Daoy (cell line): ENCODE data around the gene LYPLA2. TPM values are rescaled to one million over a fixed set of nuclear protein-coding genes. Genes with fewer than 3 reads are reported as not detected.
"Not testable (repeated sequence)": the region's sequence is repeated elsewhere in the genome, so short reads cannot be mapped to it uniquely, and the experiment has no call there.

ENCODE experiments used
- DNase-seq: peaks from one replicate; pipeline ENCODE4 v3.0.0-alpha.2; 2015; ENCODE audit warnings: low read depth
- total RNA-seq: library from RNA; depleted of rRNA; stranded (reverse); fragments of >200 nt; shearing (Covaris generic); gene quantifications from 2 replicates; pipeline ENCODE4 v1.2.3, GENCODE V29; 2014

Gene LYPLA2
- total RNA-seq, 1 experiment from 2014 or later = 103 TPM

DNA sequence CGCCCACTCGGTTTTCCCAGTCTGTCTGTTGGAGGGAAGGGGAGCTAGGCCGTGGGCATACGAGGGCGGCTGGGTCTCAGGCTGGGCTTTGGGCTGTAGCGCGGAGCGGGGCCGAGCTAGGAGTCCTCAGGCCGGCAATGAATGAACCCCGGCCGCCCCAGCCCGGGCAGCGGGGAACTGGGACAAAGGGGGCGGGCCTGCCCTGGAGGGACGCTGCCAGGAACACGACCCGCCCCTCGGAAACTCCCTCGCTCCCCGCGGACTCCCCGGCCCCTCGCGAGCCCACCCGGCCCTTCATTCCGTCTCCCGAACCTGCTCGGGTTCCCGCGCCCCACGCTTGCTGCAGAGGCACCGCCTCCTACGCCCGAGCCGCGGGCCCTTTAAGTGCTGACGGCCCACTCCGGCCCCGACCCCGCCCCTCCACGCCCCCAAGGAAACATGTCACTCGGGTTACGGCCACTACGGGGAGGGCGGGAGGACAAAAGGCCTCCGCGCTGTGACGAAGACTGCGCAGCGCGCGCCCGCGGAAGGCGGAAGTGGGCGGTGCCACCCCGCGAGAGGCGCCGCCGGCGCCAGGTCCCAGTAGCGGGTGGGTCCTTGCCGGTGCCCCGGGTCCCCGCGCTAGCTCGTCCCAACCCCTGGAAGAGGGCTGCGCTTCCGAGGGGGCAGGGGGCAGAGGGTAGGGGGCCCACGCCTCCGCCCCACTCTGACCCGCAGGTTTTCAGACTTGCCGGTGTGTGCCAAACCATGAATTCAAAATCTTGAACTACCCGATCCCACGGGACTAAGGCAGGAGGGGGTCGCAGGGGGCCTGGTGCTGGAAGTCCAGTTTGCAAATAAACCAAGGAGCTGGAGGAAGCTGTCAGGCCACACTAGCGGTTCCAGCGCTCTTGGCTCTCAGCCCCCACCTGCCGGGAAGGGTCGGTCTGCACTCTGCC lies 9.7 kb downstream of the LYPLA2 start, which contains the start of gene GALE:
GALE (minus strand) TSS at position 355 of the 938 bp plus-strand sequence. CDS start 1,747 bp downstream, outside the sequence.
- DNase-seq = peak; percentile 98

DNA sequence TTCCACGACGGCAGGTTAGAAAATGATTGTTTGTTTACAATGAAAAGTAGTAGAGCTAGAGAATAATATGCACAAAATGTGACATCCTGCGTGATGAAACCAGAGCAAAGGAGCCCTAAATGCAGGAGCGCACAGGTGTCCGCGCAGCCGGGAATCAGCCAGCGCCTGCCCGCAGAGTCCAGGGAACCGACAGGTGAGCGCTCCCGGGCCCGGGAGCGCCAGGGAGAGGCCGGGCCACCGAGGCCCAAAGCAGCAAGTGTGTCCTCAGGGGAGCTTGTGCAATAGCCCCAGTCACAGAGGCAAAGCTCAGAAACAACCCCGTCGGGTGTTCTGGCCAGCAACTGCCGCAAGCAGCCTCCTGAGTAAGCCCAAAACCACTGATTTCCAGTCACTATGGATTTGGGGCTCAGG lies 10.4 kb downstream of the LYPLA2 start:
- no peak for DNase-seq

DNA sequence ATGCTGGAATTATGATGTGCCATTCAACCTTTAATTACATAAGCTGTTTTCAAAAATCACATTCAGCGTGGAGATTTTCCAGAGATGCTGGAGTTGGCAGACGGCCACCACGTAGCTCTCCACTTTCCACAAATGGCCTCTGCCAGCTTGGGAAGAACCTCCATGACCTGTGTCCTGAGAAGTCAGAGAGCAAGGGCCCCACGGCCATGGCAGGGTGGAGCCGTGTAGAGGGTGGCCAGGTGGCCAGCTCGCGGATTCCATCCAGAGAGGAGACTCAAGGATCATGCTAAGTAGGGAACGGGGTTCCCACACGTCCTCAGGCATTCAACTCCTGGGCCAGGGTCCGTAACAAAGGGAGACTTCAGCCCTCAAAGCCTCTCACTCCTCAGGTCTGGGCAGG lies 10.9 kb downstream of the LYPLA2 start:
- DNase-seq = no peak

DNA sequence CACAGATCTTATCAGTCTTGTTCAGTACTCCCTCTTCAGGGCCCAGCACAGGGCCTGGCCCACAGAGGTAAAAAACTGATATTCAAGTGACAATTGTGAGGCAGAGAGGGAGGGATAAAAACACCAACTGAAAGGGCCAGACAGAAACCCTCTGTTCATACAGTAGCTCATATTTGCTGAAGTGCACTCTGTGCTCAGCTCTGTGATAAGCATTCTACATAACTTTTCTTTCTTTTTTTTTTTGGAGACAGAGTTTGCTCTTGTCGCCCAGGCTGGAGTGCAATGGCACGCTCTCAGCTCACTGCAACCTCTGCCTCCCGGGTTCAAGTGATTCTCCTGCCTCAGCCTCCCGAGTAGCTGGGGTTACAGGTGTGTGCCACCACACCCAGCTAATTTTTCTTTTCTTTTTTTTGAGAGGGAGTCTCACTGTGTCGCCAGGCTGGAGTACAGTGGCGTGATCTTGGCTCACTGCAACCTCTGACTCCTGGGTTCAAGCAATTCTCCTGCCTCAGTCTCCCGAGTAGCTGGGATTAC lies 11.9 kb downstream of the LYPLA2 start:
- DNase-seq = not testable (repeated sequence)

DNA sequence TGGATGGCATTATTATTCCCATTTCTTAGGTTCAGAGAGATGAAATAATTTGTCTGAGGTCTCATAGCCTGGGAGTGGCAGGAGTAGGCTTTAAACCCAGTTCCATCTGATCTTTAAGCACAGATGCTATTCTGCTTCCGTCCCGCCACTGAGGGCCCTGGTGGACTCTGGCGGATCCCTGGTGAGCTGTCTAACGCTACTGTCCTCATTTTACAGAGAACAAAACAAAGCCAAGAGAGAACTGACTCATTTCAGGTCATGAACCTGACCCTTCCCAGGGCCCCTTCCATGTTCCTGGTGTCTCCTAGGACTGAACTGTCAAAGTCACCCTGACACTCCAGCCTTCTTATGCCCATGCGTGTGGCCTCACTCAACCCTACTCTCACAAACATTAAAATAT lies 12.7 kb downstream of the LYPLA2 start:
- DNase-seq = no peak

DNA sequence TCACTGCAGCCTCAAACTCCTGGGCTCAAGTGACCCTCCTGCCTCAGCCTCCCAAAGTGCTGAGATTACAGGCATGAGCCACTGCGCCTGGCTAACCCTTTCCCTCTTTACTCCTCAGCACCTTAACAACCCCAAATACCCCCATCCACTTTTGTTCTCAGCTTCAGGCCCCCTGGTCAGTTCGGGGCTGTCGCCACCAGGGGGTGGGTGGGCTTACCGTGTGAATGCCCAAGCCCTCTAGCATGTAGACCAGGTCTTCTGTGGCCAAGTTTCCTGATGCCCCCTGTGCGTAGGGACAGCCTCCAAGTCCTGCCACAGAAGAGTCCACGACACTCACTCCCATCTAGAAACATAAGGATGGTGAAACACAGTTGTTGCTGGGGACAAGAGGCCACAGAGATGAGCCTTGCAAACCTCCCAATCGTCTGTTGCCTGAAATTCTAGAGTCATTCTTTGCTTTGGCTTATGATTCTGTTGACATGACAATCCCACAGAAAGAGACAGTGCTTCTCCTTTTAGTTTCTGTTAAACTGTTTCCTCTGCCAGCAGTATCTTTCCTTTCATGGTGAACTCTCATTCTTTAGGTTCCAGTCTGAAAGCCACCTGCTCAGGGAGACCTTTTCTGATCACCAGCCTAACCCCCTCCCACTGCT lies 13.4 kb downstream of the LYPLA2 start:
- DNase-seq = no peak

DNA sequence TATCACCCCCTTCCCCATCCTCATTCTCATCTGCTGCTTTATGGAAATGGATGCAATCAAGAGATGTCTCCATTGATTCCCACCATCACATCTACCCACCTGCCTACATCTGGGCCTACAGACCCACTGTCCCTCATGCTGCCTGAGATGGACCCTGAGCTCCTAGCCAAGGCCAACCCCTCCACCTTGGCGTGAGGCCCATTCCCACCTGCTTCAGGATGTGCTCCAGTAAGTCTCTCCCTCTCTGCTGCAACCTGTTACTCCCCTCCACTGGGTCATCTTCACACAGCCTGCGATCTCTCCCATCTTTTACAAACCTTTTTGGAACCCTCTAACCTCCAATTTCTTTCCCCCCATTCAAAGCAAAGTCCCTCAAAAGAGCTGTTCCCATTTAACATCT lies 14.1 kb downstream of the LYPLA2 start:
- no peak for DNase-seq

DNA sequence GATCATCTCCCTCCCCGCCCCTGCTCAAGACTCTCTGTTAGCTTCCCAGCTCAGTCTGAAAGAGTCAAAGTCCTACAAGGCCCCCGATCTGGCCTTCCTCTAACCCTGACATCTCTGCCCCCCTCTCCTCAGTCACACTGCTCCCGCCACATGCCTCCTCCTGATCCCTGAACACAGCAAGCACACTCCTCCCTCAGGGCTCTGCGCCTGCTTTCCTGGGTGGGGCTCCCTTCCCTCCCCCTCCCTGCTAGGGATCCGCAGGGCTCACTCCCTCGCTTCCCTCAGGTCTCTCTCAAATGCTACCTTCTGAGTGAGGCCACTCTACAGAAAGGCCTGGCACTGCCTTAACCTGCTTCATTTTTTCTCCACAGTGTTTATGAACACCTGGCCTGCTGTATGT lies 15.3 kb downstream of the LYPLA2 start:
- DNase-seq = no peak

DNA sequence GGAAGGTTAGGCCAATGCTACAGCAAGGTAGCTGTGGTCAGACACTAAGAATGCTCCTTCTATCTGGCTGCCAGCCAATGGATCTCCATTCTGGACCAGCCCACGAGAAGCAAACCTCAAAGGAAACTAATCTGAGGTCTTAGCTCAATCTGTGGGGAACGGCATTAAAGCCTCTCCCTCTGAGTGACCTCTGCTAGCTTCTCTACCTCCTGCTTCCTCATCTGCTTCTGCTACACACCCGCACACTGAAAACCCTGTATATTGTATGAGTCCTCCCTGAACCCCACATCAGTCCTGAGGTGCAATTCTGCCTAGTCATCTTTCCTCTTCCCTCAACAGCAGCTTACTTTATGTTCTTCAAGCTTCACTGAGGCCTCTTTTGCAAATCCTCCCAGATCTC lies 16.5 kb downstream of the LYPLA2 start:
- no peak for DNase-seq

DNA sequence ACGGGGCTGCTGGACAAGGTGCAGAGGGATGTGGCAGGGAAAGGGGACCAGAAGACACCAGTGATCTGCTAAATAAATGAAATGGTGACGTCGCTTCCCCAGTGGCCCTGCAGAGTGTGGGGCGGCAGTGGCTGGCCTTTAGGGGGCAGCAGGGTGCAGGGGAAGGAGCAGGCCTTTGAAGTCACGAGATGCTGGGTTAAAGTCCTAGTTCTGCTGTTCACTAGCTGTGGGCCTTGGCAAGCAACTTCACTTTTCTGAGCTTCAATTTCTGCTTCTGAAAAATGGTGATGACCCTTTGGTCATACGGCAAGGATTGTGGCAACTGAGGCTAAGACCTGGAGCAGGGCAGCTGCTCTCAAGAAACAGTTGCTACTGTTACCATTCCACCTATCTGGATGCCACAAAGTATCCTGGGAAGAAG lies 18.8 kb downstream of the LYPLA2 start:
- DNase-seq = peak; percentile 79

DNA sequence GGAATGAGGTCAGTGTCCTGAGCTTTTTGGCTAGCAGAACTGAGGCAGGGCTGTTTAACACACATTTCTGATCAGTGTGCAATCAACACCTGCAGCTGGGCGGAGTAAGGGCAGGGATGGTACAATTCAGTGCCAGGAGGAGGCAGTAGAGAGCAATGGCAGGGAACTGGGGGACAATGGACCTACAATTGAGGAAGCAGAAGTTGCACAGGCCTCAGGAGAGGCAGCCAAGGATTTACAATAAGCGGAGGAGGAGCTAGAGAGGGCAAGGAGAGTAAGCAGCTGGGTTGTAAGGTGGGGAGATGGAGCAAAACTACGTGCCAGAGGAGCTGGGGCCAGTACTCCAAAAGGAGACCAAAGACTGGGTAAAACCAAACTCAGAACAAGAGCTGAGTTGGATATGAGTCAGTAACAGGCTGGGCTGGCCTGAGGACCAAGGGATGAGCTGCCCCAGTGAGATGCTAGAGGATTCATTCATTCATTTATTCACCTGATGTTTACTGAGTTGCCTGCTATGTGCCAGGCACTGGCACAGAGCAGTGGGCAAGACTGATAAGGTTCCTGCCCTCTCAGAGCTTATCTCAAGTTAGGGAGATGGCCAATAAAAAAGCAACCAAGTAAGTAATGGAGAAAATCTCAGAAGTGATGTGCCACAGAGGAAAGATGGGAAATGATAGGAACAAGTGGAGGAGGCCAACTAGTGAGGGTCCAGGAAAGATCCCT lies 20.0 kb downstream of the LYPLA2 start:
- peak; percentile 49 for DNase-seq

DNA sequence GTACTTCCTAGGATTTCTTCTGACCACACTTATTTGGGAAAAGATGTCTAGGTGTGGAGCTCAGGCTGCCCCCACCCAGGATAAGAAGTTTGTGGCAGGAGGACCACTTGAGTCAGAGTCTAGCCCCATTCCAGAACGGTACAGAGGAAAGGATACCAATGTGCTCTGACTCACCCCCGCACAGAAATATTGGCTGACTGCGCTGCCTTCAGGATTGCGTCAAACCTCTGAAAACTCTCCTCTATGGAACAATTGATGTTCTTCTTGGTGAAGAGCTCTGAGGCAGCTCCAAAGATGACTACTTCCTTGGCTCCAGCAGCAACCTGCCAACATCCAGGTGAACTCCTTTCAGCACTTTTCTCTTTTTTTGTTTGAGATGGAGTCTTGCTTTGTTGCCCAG lies 23.1 kb downstream of the LYPLA2 start:
- no peak for DNase-seq

DNA sequence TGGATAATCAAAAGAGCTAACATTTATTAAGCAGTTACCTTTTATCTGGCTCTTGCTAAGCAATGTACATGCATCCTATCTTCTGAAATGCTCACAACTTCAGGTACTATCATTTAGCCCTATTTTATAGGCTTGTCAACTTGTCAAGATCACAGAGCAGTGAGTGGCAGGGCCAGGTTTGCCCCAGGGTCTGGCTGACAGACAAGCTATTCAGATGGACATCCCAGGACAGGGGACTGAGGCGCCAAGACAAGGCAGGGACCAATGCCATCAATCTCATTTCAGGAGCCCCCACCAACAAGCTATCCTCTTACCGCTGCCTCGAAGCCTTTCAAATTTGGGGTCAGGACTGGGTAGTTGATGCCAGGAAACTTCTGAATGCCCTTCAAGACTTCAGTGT lies 25.4 kb downstream of the LYPLA2 start:
- no peak for DNase-seq

DNA sequence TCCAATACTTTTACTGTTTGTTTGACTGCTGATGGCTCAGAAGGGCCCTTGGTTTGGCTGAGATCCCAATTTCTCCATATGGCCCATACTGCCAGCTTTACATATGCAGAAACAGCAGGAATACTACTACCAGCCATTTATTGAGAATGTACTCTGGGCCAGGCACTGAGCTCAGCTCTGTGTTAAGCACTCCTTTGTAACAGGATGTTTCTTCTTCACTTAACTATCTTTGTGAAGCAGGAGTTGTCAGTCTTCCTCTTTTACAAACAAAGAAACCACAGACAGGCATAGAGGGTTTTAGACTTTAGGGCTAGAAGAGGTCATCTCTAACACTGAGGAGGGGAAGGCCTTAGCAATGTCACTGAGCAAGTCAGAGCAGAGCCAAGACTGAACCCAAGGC lies 26.0 kb downstream of the LYPLA2 start:
- DNase-seq = no peak

DNA sequence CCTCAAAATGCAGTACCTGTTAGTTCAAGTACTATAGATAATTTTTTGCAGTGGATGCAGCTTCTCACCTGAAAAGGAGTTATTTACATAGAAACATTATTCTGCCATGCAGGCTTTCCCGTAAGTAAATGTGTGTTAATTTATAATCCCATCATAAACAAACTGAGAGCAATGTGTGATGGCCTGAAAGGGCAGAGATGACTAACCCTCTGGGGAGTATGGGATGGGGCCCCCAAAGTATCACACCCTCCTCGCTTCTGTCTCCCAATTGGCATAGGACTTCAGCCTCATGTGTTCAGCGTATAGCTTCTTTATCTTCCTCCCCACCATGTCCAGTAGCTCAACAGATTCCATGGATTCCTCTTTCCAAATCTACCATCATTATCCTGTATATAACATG lies 26.7 kb downstream of the LYPLA2 start:
- no peak for DNase-seq

DNA sequence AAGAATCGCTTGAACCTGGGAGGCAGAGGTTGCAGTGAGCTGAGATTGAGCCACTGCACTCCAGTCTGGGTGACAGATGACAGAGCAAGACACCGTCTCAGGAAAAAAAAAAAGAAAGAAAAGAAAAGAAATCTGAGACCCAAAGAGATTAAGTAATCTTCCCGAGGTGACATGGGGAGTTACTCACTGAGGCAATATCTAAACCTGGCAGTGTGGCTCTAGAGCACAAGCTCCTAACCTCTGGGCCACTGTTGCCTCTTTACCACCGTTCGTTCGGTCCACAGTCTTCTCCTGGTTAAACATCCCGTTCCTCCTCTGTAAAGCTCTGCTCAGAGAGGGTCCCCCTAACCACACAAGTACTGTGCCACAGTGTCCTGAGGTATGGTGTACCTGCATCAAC lies 32.8 kb downstream of the LYPLA2 start:
- no peak for DNase-seq

DNA sequence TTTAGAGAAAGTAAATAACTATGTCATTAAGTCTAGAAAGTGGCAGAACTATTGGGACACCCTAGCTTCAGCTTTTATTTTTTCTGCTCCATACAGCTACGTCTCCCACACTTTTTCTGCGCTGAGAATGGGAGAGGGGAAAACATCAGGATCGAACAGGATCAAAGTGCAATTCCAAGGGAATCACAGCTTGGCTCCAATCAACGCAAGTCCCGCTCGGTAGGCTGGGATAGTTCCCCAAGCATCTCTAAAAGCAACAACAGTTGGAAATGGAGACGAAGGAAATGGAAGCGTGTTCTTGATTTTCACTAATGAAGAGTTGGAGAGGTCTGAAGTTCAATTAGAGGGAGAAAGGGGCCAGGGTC lies 33.7 kb downstream of the LYPLA2 start:
- DNase-seq = no peak

DNA sequence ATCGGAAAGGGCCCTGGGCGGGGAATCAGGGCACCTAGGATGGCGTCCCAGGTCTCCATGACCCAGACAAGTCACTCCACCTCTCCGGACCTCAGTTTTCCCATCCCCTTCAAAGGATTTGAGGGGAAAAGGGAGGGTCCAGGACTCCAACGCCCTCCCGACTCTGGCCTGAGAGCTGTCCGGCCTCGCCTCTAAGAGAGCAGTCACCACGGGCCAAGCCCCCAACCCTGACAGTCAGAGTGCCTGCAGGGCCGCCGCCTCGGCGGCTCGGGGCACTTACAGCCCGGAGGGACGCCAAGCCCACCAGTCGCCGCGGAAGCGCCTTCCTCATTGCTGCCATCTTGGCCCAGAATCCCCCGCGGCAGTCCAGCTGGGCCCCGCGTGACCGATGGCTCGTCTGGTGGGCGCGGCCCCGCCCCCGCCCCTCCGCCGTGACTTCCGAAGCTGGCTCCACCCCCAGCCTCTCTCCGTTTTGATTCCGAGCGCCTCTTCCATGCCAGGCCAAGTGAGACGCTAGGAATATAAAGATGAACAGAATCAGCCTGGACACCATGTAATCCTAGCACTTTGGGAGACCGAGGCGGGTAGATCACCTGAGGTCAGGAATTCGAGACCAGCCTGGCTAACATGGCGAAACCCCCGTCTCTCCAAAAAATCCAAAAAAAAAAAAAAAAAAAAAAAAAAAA lies 34.3 kb downstream of the LYPLA2 start, which contains the start of gene HMGCL:
HMGCL (minus strand) TSS at position 354 of the 686 bp plus-strand sequence; CDS start at position 340, 14 bp downstream.
- peak; percentile 96 for DNase-seq

DNA sequence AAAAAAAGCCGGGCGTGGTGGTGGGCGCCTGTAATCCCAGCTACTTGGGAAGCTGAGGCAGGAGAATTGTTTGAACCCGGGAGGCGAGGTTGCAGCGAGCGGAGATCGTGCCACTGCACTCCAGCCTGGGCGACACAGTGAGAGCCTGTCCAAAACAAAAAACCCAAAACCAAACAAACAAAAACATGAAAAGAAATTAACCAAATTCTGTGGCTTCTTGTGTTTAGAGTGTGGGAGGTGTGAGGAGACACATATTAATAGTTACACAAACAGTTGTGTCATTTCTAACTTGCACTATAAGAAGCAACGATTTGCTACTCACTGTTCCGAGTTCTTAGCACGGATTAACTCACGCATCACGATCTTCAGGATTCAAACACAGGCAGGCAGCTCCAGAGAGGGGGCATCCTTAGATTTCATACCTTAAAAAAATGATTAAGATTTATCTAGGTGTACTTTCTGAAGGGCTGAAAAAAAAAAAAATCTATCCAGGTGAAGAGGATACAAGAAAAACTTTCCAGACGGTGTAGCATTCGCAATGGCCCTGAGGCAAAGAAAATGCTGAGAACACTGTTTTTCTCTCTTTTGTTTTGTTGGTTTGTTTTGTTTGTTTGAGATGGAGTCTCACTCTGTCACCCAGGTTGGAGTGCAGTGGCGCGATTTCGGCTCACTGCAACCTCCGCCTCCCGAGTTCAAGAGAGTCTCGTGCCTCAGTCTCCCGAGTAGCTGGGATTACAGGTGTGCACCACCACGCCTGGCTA lies 35.0 kb downstream of the LYPLA2 start:
- DNase-seq = no peak

DNA sequence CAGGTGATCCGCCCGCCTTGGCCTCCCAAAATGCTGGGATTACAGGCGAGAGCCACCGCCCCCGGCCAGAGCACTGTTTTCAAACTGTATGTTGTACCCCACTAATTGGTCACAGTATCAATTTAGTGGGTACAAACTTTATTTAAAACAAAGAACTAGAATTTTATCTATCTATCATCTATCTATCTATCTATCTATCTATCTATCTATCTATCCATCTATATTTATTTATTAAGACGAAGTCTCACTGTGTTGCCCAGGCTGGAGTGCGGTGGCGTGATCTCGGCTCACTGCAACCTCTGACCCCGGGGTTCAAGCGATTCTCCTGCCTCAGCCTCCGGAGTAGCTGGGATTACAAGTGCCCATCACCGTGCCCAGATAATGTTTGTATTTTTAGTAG lies 35.6 kb downstream of the LYPLA2 start:
- DNase-seq = not testable (repeated sequence)

DNA sequence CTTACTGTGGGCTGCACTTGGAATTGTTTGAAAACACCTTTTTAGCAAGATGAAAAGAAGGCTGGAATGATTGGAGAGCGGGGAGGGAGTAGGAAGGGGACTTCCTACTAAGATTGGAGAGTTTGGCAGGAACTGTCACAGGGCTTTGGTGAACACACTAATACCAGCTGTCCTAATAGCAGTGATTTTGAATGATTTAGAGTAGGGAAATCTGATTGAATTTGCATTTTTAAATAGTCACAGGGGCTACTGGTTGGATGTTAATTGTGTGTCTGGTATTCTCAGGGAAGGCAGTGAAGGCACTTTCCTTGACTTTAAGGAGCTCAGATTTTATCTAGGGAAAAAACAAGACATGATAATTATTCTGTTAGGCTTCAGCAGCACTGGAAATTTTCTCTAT lies 36.8 kb downstream of the LYPLA2 start:
- no peak for DNase-seq
